K562 (cell line): ENCODE results near the gene PRPSAP1. TPM values are rescaled to one million over a fixed set of nuclear protein-coding genes. Genes with fewer than 3 reads are reported as not detected.

Experiments used
- AFF1 ChIP-seq, 2 experiments: fragments of 450-650 bp; IDR thresholded peaks; 2 replicates each; pipeline ENCODE4 v1.6.1; 2018; ENCODE audit warnings: mild to moderate bottlenecking in 2 of 2, low read depth in 1 of 2; ENCODE audit not compliant: partially characterized antibody in 2 of 2
- CHCHD3 ChIP-seq: fragments of 250-450 bp; sonication (Bioruptor Pico); IDR thresholded peaks from 2 replicates; pipeline ENCODE4 v2.1.2; 2022; ENCODE audit warnings: mild to moderate bottlenecking
- DDX20 ChIP-seq: fragments of 450-650 bp; IDR thresholded peaks from 2 replicates; pipeline ENCODE4 v1.6.1; 2016; ENCODE audit warnings: missing genetic modification characterization, low read depth, mild to moderate bottlenecking, missing compliant biosample characterization, moderate library complexity
- HDAC1 ChIP-seq, 2 experiments: fragments of 450-650 bp; IDR thresholded peaks; 2 replicates each; pipeline ENCODE4 v1.6.1; 2016 to 2017; ENCODE audit warnings: inconsistent platforms in 1 of 2, mild to moderate bottlenecking in 1 of 2, moderate library complexity in 1 of 2
- HMG20A ChIP-seq: fragments of 450-650 bp; formaldehyde crosslinking; conservative IDR thresholded peaks from 2 replicates; pipeline ENCODE4 v1.4.0; 2020; ENCODE audit warnings: mild to moderate bottlenecking, mixed read lengths
- LARP7 ChIP-seq: fragments of 450-650 bp; IDR thresholded peaks from 2 replicates; pipeline ENCODE4 v1.6.1; 2016
- MAFG ChIP-seq: fragments of 450-650 bp; conservative IDR thresholded peaks from 2 replicates; pipeline ENCODE4 v1.6.1; 2016; ENCODE audit warnings: missing genetic modification characterization, missing compliant biosample characterization
- MYC ChIP-seq, 2 experiments: fragments of 250-450 bp in 1 of 2; sonication (Bioruptor Pico) in 1 of 2; IDR thresholded peaks; 2 replicates each; pipeline versions ENCODE4 v1.5.1 to v1.6.1; 2012 to 2021; ENCODE audit warnings: low read depth in 2 of 2, borderline replicate concordance in 1 of 2, improper control_type of control experiment in 1 of 2, low read length in 1 of 2, mild to moderate bottlenecking in 1 of 2, moderate library complexity in 1 of 2
- PTRF ChIP-seq: fragments of 450-650 bp; IDR thresholded peaks from 2 replicates; pipeline ENCODE4 v1.6.1; 2016; ENCODE audit warnings: mild to moderate bottlenecking, missing genetic modification characterization, missing compliant biosample characterization
- RFX1 ChIP-seq: fragments of 450-650 bp; IDR thresholded peaks from 2 replicates; pipeline ENCODE4 v1.6.1; 2016; ENCODE audit warnings: mild to moderate bottlenecking, moderate library complexity
- TSC22D4 ChIP-seq: fragments of 450-650 bp; IDR thresholded peaks from 2 replicates; pipeline ENCODE4 v1.6.1; 2016; ENCODE audit warnings: missing genetic modification characterization, missing biosample characterization, control low read depth
- ZBTB11 ChIP-seq, 3 experiments: fragments of 200-800 bp in 1 of 3; fragments of 250-450 bp in 1 of 3; fragments of 450-650 bp in 1 of 3; sonication (Bioruptor Pico) in 1 of 3; sonication (Bioruptor generic) in 1 of 3; formaldehyde crosslinking in 1 of 3; IDR thresholded peaks; 2 replicates each; pipeline versions ENCODE4 v1.6.1 to v1.8.0; 2016 to 2022; ENCODE audit warnings: mild to moderate bottlenecking in 2 of 3, missing genetic modification characterization in 2 of 3, missing compliant biosample characterization in 1 of 3, moderate library complexity in 1 of 3
- ZBTB49 ChIP-seq: sonication (generic); formaldehyde crosslinking; IDR thresholded peaks from 2 replicates; pipeline ENCODE4 v1.8.0; 2022; ENCODE audit warnings: missing genetic modification reagents, mild to moderate bottlenecking, borderline replicate concordance
- ZNF134 ChIP-seq: fragments of 250-450 bp; sonication (Bioruptor Pico); conservative IDR thresholded peaks from 2 replicates; pipeline ENCODE4 v1.4.0; 2020
- ZNF143 ChIP-seq: sonication (generic); formaldehyde crosslinking; IDR thresholded peaks from 2 replicates; pipeline ENCODE4 v1.9.0; 2022; ENCODE audit warnings: mild to moderate bottlenecking, missing genetic modification reagents
- ZNF347 ChIP-seq: fragments of 450-650 bp; formaldehyde crosslinking; IDR thresholded peaks from 2 replicates; pipeline ENCODE4 v1.4.0; 2020; ENCODE audit warnings: low read depth, mild to moderate bottlenecking, moderate library complexity
- ZNF696 ChIP-seq: fragments of 250-450 bp; sonication (Bioruptor Pico); conservative IDR thresholded peaks from 2 replicates; pipeline ENCODE4 v1.4.0; 2020; ENCODE audit warnings: mild to moderate bottlenecking, moderate library complexity
- polyA plus RNA-seq, 8 experiments: library from polyadenylated mRNA; depleted of rRNA in 4 of 8; stranded (reverse) in 5 of 8; unstranded in 3 of 8; fragments of >200 nt; fragmentation: Nextera tagmentation in 2 of 8; fragmentation: Illumina TruSeq in 1 of 8; extraction: Ambion mirVana in 2 of 8; extraction: Trizol in 1 of 8; gene quantifications; 2 replicates each; pipeline versions ENCODE4 v1.2.1 to v1.2.3, GENCODE V29; 2011 to 2014; ENCODE audit warnings: inconsistent platforms in 1 of 8, missing spikeins in 1 of 8
- total RNA-seq, 7 experiments: library from RNA; depleted of rRNA in 6 of 7; stranded (reverse); fragments of >200 nt in 6 of 7; fragmentation: Illumina TruSeq in 2 of 7; extraction: Trizol in 2 of 7; gene quantifications; 2 replicates each; pipeline versions ENCODE4 v1.2.1 to v1.2.3, GENCODE V29; 2011 to 2021; ENCODE audit warnings: low replicate concordance in 1 of 7

Gene PRPSAP1
- total and polyA plus RNA-seq, 9 of the 15 experiments (the other 6 are each of a cell fraction or from before 2014, with no cell fraction given): 21.9 to 77.1 (median 40.8) TPM

- TF ChIP-seq ZBTB11 (CRISPR knock-in tag; IDR thresholded peaks at IDR 0.05) (0 out of 6 replicates have a peak, but pooled peaks of 1 of the 3 experiments have one; percentile 48), ZNF134 (CRISPR knock-in tag) (no peak), ZNF347 (no peak), ZBTB49 (CRISPR knock-in tag) (no peak), ZNF696 (CRISPR knock-in tag) (no peak), TSC22D4 (tag) (no peak), MAFG (tag) (no peak), HDAC1 (IDR thresholded peaks at IDR 0.05) (no peak; a peak in 1 of 4 replicates), CHCHD3 (CRISPR knock-in tag) (no peak), LARP7 (no peak), AFF1 (IDR thresholded peaks at IDR 0.05; ENCODE audit: low read depth in 1 of 2, partially characterized antibody in 2 of 2) (no peak), PTRF (tag) (no peak), DDX20 (tag) (no peak), HMG20A (CRISPR knock-in tag) (no peak), ZNF143 (no peak), RFX1 (no peak), MYC (IDR thresholded peaks at IDR 0.05; ENCODE audit: low read depth, low read length) (peak; percentile 74), MYC (CRISPR knock-in tag; IDR thresholded peaks at IDR 0.05; ENCODE audit: borderline replicate concordance, low read depth) (no peak)
These were observed 30.7 kb upstream of the PRPSAP1 start, which contains the start of gene SPHK1 (continued) for GRCh38 chr17:76384222-76384986.
